SW480 (cell line): Measurements from ENCODE around the gene CEBPG.

Experiments
- DNase-seq: peaks from one replicate; pipeline ENCODE4 v3.0.0-alpha.2; 2016; ENCODE audit warnings: low spot score

The CEBPG gene

GRCh38 chr19:33382006-33382405, 8.5 kb downstream of the CEBPG start:
- DNase-seq, result no peak

GRCh38 chr19:33382982-33383381, 9.5 kb downstream of the CEBPG start:
- no peak for DNase-seq

DNA sequence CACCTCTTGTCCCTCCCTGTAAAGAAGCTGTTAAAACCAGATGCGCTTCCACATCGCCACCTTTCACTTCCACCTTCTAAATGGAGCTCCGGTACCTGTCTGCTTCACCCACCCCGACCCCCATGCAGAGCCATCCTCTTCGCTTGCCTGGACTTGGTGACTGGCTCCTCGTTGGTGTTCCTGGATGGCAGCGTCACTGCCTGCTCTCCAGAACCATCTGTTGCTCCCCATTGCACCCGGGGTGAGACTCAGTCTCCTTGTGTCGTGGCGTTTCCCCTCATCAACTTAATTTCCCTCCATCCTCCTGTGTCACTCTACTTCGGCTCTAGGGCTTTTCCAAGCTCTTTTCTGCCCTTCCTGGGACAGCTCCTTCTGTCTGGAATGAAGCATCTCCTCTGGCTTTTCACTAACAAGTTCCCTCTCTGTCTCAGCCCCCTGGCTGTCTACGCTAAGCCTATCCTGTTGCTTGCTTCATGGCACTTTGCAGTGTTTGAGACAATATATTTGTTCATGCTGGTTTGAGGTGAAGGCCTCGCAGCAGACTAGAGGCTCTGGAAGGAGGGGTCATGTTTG, 10.3 kb downstream of the CEBPG start:
- no peak for DNase-seq

- no peak for DNase-seq
Observed at GRCh38 chr19:33384983-33385382, 11.5 kb downstream of the CEBPG start.

GRCh38 chr19:33385956-33386355, 12.4 kb downstream of the CEBPG start:
- DNase-seq, result no peak

- DNase-seq, result no peak
Observed at GRCh38 chr19:33386361-33386858, 12.9 kb downstream of the CEBPG start.

GRCh38 chr19:33387351-33388230, 14.1 kb downstream of the CEBPG start:
- DNase-seq, result no peak

GRCh38 chr19:33388231-33388724, 14.8 kb downstream of the CEBPG start:
- DNase-seq, result no peak

- DNase-seq, result no peak
Observed at GRCh38 chr19:33388725-33389420, 15.4 kb downstream of the CEBPG start.

- DNase-seq, result no peak
Observed at GRCh38 chr19:33389421-33390100, 16.1 kb downstream of the CEBPG start.

GRCh38 chr19:33390101-33390907, 16.8 kb downstream of the CEBPG start:
- DNase-seq, result no peak

GRCh38 chr19:33390908-33391630, 17.6 kb downstream of the CEBPG start:
- DNase-seq, result no peak

DNA sequence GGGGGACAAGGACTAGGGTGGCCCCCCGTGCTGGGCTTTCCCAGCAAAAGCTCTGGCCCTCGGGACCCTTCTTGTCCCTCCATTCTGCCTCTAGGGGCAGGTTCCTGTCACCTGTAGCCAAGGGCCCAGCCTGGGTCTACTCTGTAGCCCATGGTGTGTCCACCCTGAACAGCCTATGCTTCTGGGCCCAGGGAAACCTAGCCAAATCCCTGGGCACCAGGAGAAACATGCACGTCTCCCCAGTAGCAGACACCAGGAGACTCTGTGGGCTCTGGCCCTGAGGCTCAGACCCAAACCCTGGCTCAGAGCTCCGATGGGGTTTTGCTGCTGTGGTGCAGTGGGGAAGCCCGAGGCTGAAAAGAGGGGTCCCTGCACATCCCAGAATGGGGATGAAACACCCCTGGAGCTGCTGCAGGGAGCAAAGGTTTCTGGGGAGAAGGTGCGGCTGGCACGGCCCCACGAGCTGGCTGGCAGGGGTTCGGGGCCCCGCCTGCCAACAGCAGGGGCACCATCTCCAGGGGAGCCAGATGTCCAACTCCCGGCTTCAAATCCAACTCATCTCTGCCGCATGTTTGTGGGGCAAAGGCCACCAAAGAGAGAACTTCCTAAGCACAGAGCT, 18.2 kb downstream of the CEBPG start:
- DNase-seq, result no peak

DNA sequence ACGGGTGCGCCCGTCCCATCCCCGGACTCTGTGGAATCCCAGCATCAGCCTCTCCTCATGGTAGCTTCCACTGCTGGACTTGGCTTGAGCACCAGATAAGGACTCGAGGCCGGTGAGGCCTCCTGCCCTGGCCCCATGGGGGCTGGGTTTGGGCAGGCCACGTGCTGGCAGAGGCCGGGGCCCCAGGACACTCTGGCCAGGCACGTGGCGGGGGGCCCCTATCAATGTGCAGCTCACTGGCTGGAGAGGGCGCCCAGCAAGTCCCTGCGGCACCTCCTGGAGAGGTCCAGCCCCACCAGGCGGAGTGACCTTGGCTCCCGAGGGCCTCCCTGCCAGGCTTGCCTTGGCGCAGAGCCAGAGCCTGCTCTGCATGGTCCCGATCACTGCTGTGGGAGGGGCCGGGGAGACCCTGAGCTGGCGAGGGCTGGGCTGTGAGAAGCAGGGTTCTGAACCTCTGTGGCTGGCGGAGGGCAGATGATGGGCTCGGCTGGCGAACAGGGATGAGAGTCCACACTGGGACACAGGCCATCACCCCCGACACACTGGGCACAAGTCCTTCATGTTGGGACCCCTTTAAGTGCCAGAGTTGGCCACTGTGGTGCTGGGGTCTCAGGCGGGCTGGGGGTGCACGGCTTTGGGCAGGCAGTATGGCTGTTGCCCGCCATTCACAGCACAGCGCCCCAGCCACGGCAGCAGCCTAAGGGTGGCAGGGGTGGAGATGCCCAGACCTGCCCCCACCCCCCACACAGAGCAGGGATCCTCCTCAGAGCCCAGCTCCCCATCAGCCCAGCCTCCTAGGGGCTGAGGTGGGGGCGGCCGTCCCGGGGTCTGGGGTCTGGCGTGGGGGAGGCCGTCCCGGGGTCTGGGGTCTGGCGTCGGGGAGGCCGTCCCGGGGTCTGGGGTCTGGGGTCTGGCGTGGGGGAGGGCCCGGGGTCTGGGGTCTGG, 19.1 kb downstream of the CEBPG start:
- DNase-seq, result no peak

DNA sequence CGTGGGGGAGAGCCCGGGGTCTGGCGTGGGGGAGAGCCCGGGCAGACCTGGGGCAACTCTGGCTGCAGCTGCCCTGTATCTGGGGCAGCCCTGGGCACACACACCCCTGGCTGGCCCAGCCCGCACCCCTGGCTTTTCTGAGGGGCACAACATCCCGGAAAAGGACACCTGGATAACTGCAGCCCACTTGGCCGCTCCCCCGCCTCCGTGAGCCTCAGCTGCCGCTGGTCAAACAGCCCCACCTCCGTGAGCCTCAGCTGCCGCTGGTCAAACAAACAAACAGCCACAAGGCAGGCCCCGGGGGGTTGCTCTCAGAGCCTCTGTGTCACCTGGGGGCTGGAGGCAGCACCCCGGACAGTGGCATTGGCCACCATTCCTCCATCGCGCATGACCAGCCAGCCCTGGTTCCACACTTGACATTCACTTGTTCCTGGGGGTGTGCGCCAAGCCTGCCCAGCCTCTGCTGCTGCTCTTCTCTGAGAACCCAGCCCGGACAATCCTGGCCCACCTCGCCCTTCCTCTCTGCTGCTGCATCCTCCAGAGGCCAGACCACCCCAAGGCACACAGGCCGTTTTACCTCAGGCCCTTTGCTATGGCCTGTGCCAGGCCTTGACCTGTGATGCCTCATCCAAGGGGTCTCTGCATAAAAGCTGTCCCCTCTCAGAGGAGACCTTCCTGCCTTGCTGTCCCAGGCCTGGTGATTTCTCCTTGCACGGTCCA, 19.9 kb downstream of the CEBPG start:
- DNase-seq, result no peak

DNA sequence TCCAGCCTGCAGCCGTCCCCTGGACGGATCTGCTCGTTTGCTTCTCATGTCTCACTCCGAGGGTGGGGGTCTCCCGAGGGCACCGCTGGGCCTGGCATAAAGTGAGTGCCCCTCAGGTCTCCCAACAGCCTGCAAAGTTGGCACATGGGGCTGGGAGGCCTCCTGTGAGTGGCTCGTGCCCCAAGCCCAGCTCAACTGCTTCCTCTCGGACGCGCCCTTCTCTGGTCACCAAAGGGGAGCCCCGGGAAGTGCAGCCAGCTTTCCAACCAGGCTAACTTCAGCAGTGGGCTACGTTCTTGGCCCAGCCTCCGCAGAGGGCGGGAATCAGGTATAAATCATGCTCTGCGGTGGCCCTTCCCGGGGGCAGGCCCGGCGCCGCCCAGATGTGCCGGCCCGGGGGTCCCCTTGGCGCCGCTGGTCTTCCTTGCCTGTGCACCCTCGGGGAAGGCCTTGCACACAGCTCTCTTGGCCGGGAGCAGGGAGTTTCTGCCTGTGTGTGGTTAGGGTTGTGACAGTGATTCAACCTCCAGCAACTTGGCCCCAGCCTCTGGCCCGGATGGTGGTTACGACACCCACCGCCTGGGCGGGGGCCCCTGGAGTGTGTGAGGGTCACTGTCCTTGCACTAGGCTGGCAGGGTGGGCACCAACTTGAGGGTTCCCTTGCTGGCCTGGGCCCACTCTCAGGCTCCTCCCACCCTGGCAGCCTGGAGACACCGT, 20.7 kb downstream of the CEBPG start:
- DNase-seq, result no peak

GRCh38 chr19:33394723-33395560, 21.4 kb downstream of the CEBPG start:
- no peak for DNase-seq
